Measurements from ENCODE around the gene ZDHHC5. TPM values are rescaled to one million over a fixed set of nuclear protein-coding genes. Genes with fewer than 3 reads are reported as not detected.
A peak's percentile ranks its signal among the peaks of the same experiment; 100 is the strongest.

Gene ZDHHC5
- total and polyA plus RNA-seq, 2 of the 13 experiments (the other 11 are each of a cell fraction or from before 2014, with no cell fraction given): 26.6 to 34.0 TPM

DNA sequence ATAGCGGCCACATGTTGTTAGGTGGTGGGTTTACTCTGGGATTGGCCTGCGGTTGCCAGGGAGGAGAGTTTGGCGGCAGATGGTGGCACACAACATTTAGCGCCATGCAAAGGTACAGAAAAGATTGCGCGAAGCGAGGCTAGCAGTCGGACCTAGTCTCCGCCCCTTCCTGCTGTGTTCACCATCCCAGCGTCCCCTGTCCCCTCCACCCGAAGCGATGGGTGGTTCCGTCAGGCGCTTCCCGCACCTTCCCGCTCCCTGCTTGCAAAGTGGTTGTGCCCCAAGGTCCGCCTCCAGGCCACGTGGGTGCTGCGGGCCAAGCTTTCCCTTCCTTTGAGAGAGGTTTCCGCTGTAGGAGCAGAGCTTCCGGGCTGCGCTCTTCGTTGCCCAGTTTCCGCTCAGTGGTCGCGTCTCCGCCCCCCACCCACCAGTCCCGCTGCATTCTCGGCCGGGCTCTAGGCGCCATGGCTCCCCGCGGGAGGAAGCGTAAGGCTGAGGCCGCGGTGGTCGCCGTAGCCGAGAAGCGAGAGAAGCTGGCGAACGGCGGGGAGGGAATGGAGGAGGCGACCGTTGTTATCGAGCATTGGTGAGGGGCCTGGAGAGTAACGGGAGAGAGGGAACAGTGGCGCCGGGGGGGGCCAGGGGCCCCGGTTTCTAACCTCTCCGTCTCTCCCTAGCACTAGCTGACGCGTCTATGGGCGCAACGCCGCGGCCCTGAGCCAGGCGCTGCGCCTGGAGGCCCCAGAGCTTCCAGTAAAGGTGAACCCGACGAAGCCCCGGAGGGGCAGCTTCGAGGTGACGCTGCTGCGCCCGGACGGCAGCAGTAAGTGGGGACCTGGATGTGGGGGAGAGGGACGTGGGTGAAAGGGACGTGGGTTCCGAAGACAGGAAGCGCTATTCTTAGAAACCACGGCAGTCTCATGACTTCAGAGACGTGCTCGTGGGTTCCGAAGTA lies 73.5 kb downstream of the ZDHHC5 start, which contains the start of gene SELENOH (continued):
- TF ChIP-seq CSRNP1 (CRISPR knock-in tag; IDR thresholded peaks at IDR 0.05) (no peak), MBNL3 (CRISPR knock-in tag; conservative IDR thresholded peaks at IDR 0.05) (no peak), YEATS2 (CRISPR knock-in tag; IDR thresholded peaks at IDR 0.05; ENCODE audit: borderline replicate concordance) (peak; percentile 79; the same call in 1 of the 2 replicates), GATAD2A (CRISPR knock-in tag; IDR thresholded peaks at IDR 0.05) (peak; percentile 34; the same call in 1 of the 2 replicates), ZBTB1 (CRISPR knock-in tag; IDR thresholded peaks at IDR 0.05; ENCODE audit: borderline replicate concordance) (no peak), TGIF2 (CRISPR knock-in tag; IDR thresholded peaks at IDR 0.05) (no peak; the same call in 1 of the 2 replicates), ZHX1 (CRISPR knock-in tag; IDR thresholded peaks at IDR 0.05; ENCODE audit: low read depth) (0 out of 2 replicates have a peak, but pooled peaks have one; percentile 38), TEAD2 (CRISPR knock-in tag; IDR thresholded peaks at IDR 0.05) (no peak), EEA1 (CRISPR knock-in tag; IDR thresholded peaks at IDR 0.05; ENCODE audit: borderline replicate concordance) (no peak), ATF4 (CRISPR knock-in tag; IDR thresholded peaks at IDR 0.05) (no peak), ETS1 (CRISPR knock-in tag; IDR thresholded peaks at IDR 0.05) (no peak), NFIB (CRISPR knock-in tag; IDR thresholded peaks at IDR 0.05; ENCODE audit: borderline replicate concordance) (no peak), JDP2 (CRISPR knock-in tag; IDR thresholded peaks at IDR 0.05; ENCODE audit: borderline replicate concordance) (no peak), ISX (CRISPR knock-in tag; conservative IDR thresholded peaks at IDR 0.05) (no peak), WIZ (CRISPR knock-in tag; IDR thresholded peaks at IDR 0.05) (no peak)
- TF ChIP-seq, protein P1, sequence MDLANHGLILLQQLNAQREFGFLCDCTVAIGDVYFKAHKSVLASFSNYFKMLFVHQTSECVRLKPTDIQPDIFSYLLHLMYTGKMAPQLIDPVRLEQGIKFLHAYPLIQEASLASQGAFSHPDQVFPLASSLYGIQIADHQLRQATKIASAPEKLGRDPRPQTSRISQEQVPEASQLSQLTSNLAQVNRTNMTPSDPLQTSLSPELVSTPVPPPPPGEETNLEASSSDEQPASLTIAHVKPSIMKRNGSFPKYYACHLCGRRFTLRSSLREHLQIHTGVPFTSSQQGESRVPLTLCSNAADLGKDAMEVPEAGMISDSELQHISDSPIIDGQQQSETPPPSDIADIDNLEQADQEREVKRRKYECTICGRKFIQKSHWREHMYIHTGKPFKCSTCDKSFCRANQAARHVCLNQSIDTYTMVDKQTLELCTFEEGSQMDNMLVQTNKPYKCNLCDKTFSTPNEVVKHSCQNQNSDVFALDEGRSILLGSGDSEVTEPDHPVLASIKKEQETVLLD (CRISPR knock-in tag; IDR thresholded peaks at IDR 0.05; ENCODE audit: low read depth): no peak
- TF ChIP-seq, protein P2, sequence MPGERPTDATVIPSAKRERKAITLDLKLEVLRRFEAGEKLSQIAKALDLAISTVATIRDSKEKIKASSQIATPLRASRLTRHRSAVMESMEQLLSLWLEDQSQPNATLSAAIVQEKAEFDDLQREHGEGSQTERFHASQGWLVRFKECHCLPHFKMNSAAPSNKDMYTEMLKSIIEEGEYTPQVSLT (CRISPR knock-in tag; IDR thresholded peaks at IDR 0.05; ENCODE audit: borderline replicate concordance, low read depth): no peak; the same call in 1 of the 2 replicates
- TF ChIP-seq, protein P3, sequence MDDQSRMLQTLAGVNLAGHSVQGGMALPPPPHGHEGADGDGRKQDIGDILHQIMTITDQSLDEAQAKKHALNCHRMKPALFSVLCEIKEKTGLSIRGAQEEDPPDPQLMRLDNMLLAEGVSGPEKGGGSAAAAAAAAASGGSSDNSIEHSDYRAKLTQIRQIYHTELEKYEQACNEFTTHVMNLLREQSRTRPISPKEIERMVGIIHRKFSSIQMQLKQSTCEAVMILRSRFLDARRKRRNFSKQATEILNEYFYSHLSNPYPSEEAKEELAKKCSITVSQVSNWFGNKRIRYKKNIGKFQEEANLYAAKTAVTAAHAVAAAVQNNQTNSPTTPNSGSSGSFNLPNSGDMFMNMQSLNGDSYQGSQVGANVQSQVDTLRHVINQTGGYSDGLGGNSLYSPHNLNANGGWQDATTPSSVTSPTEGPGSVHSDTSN (CRISPR knock-in tag; IDR thresholded peaks at IDR 0.05; ENCODE audit: borderline replicate concordance): no peak
